Camera-type eye (tissue), 1 donor: ENCODE data around the gene BTG1. TPM values are rescaled to one million over a fixed set of nuclear protein-coding genes. Genes with fewer than 3 reads are reported as not detected.

Experiments used
- total RNA-seq: library from RNA; depleted of rRNA; stranded (reverse); fragments of >200 nt; gene quantifications from one replicate; pipeline ENCODE4 v1.2.3, GENCODE V29; 2014

BTG1 gene, protein sequence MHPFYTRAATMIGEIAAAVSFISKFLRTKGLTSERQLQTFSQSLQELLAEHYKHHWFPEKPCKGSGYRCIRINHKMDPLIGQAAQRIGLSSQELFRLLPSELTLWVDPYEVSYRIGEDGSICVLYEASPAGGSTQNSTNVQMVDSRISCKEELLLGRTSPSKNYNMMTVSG
- 92.0 TPM for total RNA-seq

DNA sequence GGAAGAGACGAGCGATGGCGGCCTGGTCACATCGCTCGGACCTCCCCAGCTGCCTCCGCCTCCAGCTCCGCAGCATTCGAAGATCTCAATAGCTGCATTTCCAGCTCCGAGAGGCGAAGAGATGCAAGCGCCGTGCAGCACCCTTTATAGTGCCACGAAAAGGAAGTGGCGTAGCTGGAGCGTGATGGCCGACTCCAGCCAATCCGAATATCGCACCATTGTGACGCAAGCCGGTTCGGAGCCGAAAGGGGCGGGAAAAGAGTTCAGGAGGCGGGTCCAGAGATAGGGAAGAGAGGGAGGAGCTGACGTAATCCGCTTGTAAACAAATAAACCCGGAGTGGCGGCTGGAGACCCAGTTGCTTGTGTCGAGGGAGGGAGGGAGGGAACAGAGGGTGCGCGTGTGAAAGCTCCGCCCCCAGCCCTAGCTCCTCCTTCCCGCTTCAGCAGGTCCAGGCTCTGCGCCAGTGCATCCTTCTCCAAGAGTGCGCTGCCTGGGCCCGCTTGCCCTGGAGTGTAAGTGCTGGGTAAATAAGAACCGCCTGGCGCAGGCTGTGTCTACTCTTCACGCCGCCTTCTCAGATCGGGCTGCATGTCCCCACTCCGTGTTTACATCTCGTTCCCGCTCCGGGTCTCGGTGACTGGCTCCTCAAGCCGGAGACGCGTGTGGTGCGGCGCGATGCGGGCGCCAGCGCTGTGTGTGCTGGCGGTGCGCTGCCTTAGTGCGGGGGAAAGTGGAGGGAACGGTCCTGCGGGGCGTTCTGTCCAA is at the start of gene BTG1:
Gene BTG1, minus strand, starts transcription at position 116 of the 766 bp plus-strand sequence. CDS start 311 bp downstream, outside the sequence.

